Tibial nerve (tissue), 4 donors: Measurements from ENCODE around the gene ZNF738.

Experiments
- CTCF ChIP-seq, 5 experiments: fragments of 200-600 bp in 3 of 5; fragments of 450-650 bp in 2 of 5; sonication (generic) in 3 of 5; IDR thresholded peaks; one replicate each; pipeline ENCODE4 v1.5.1; 2016 to 2019; ENCODE audit warnings: antibody characterized with exemption in 5 of 5, mild to moderate bottlenecking in 3 of 5, moderate library complexity in 2 of 5
- EP300 ChIP-seq, 2 donors: sonication (generic); formaldehyde crosslinking; IDR thresholded peaks; one replicate each; pipeline ENCODE4 v1.6.1; 2017; ENCODE audit warnings: antibody characterized with exemption in 2 of 2, mild to moderate bottlenecking in 1 of 2
- POLR2A ChIP-seq, 2 donors: fragments of 450-650 bp; IDR thresholded peaks; one replicate each; pipeline ENCODE4 v1.6.1; 2017; ENCODE audit warnings: antibody characterized with exemption in 2 of 2, mild to moderate bottlenecking in 2 of 2, moderate library complexity in 2 of 2

DNA sequence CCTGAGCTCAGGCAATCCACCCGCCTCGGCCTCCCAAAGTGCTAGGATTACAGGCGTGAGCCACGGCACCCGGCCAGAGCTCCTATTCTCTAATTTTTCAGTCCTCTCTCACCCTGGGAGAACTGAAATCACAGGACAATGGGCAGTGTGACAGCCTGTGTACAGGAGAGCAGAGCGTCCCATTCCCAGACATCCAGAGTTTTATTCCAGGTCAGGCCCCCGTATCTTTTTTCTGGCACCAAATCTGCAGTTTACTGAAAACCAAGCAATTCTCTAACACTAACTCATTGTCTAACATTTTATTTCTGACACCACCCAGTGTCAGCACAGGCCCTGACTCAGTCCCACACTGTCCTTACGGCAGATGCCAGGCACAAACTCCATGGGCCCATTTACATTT is 36.3 kb upstream of the ZNF738 start:
- TF ChIP-seq POLR2A (IDR thresholded peaks at IDR 0.05) (no peak), CTCF (IDR thresholded peaks at IDR 0.05) (no peak), EP300 (IDR thresholded peaks at IDR 0.05) (peak in 1 of 2 donors; percentile 65)
